ENCODE measurements around the gene PDE4D. TPM values are rescaled to one million over a fixed set of nuclear protein-coding genes. Genes with fewer than 3 reads are reported as not detected.

Gene PDE4D
- total and polyA plus RNA-seq, 2 of the 4 experiments (the other 2 are of a cell fraction): 1.4 to 7.9 TPM

DNA sequence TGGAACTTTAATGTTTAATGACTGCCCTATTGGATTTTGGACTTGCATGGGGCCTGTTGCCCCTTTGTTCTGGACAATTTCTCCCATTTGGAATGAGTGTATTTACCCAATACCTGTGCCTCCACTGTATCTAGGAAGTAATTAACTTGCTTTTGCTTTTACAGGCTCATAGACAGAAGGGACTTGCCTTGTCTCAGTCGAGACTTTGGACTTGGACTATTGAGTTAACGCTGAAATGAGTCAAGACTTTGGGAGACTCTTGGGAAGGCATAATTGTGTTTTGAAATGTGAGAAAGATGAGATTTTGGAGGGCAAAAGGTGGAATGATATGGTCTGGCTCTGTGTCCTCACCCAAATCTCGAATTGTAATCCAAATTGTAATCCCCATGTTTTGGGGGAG is 368.2 kb downstream of the PDE4D start:
- Histone ChIP-seq H2BK120ac (ENCODE audit: low read depth, low read length) (no peak overlapping the region), H3K9ac (ENCODE audit: low read depth, low read length) (no peak overlapping the region), H2BK5ac (ENCODE audit: low read depth, low read length, poor library complexity, severe bottlenecking) (no peak overlapping the region), H3K79me1 (ENCODE audit: low read depth in 1 of 2, low read length in 2 of 2) (no peaks in the 10 kb centered on the region), H2BK15ac (ENCODE audit: low read depth, low read length) (no peak overlapping the region), H3K36me3 (ENCODE audit: control insufficient read depth, insufficient read depth, low read length) (no peaks in the 10 kb centered on the region), H3K4me3 (ENCODE audit: insufficient read depth, low read depth, low read length) (no peak overlapping the region), H4K91ac (ENCODE audit: insufficient read depth, low read depth, low read length) (no peak overlapping the region), H3K14ac (replicated peaks; ENCODE audit: low read depth, low read length) (no peak overlapping the region), H3K4me2 (ENCODE audit: low read depth, low read length) (no peak overlapping the region), H2BK20ac (ENCODE audit: low read depth, low read length) (no peak overlapping the region), H3K9me1 (ENCODE audit: insufficient read depth, low read length) (no peaks in the 10 kb centered on the region), H3K27ac (ENCODE audit: insufficient read depth, low read length) (no peak overlapping the region), H3K4ac (ENCODE audit: low read depth, low read length) (no peak overlapping the region), H2AK5ac (ENCODE audit: low read depth, low read length) (no peak overlapping the region), H3K23ac (ENCODE audit: low read depth, low read length) (no peak overlapping the region), H3K9me3 (ENCODE audit: control insufficient read depth, insufficient read depth, low read length) (no peaks in the 10 kb centered on the region), H3K56ac (ENCODE audit: extremely low read depth, insufficient read depth, low read length) (no peak overlapping the region), H4K5ac (ENCODE audit: low read depth, low read length) (no peak overlapping the region), H4K8ac (ENCODE audit: low read depth in 2 of 2, low read length in 2 of 2) (no peak overlapping the region), H3K18ac (ENCODE audit: low read depth, low read length) (no peak overlapping the region), H3K27me3 (ENCODE audit: control insufficient read depth, insufficient read depth, low read length) (no peaks in the 10 kb centered on the region), H4K20me1 (ENCODE audit: insufficient read depth, low read length) (no peaks in the 10 kb centered on the region), H3K4me1 (ENCODE audit: control insufficient read depth, insufficient read depth, low read length) (no peaks in the 10 kb centered on the region), H2AFZ (replicated peaks; ENCODE audit: low read length, poor library complexity) (no peak overlapping the region), H2AK9ac (replicated peaks; ENCODE audit: low read depth, low read length, poor library complexity) (no peak overlapping the region)
- dilution Hi-C loops (cut with HindIII; ENCODE audit: low sequenced_read_pairs, unreplicated experiment): no loop called here
- BruUV-seq (replicated peaks): no TSS peak
- intact Hi-C loops (cut with micrococcal nuclease): no loop called here
- 92% methylated on average over 2 of the region's 3 CpGs; no CpG with 5 or more reads in 1 of the 2 experiments for WGBS, 2 experiments (ENCODE audit: extremely low coverage in 2 of 2, insufficient read length in 1 of 2)
- DNase-seq (no peak), ATAC-seq (ENCODE audit: low read depth) (no peak)
- CTCF ChIA-PET: no interaction called here
- in situ Hi-C loops (cut with MboI; ENCODE audit: low sequenced_read_pairs): no loop called here
- TF ChIP-seq MAZ (IDR thresholded peaks at IDR 0.05; ENCODE audit: borderline replicate concordance, low read depth, low read length) (no peak), SMC3 (IDR thresholded peaks at IDR 0.05; ENCODE audit: low read depth, low read length) (no peak), MXI1 (IDR thresholded peaks at IDR 0.05; ENCODE audit: borderline replicate concordance, low read depth, low read length) (no peak), MAFK (IDR thresholded peaks at IDR 0.05; ENCODE audit: low read depth, low read length) (no peak), FOS (IDR thresholded peaks at IDR 0.05; ENCODE audit: low read depth, low read length) (no peak)
- TF ChIP-seq, protein P1, sequence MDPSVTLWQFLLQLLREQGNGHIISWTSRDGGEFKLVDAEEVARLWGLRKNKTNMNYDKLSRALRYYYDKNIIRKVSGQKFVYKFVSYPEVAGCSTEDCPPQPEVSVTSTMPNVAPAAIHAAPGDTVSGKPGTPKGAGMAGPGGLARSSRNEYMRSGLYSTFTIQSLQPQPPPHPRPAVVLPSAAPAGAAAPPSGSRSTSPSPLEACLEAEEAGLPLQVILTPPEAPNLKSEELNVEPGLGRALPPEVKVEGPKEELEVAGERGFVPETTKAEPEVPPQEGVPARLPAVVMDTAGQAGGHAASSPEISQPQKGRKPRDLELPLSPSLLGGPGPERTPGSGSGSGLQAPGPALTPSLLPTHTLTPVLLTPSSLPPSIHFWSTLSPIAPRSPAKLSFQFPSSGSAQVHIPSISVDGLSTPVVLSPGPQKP (IDR thresholded peaks at IDR 0.05; ENCODE audit: borderline replicate concordance, low read depth, low read length): no peak
- POLR2A ChIA-PET (ENCODE audit: unreplicated experiment): no interaction called here

Data from IMR-90 (cell line).